ENCODE results near the gene FHDC1.

The FHDC1 gene

DNA sequence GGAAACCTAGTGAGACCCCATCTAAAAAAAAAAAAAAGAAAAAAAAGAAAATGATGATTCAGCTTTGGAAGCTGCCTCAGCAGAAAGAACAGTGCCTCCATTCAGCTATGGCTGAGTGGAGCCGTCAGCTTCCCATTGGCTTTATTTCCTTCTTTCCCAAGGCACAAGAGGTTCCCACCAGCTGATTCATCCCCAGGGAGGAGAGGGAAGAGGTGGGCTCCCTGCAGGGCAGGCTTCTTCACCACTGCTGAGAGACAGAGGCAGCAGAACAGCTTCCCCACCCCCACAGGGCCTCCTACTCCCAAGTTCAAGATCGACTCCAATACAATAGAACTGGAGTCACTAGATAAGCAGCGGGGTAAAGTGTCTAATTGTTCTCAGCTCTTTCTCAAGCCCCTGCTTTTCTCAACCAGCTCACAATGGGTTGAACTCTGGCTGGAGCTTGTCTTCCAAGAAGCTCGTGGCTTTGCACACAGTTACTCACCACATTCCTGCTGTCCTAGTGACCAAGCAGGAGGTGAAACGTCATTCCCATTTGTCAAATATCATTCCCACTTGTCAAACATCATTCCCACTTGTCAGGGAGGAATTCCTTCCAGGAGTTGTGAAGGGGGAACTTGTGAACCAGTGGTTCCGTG lies 47.8 kb downstream of the FHDC1 start:
- DNase-seq: no peak

DNA sequence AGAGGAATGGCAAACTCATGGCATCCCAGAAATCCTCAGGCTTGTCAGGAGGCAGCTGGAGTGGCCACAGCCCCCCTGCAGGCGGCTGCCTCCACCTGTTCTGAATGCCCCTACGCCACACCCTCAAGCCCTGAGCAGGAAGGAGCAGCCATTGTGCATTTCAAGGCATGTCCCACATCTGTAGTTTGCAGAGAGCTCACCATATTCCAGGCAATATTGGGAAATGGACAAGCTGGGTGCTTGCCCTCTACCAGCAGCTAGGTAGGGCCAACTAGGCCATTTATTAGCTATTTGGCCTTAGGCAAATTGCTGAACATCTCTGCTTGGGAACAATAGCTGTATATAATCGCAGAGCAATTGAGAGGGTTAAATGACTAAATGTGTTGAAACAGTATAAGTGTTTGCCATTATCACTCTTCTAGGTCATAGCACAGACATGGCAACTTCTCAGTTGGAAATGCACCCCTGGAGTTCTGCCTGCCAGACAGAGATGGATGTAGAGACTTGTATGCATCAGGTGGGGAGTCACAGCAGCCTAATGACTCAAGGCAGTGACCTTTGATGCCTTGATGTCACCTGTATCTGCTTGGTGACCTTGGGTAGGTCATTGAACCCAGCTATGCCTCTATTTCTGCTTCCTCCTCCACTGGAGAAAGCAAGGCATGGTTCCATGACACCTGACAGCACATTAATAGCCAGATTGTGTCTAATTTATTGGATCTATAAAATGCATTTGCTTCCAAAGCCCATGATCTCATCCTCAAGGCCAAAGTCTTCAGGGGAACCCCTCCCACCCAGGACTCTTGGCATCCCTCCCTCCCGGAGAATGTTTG lies 52.8 kb downstream of the FHDC1 start:
- no peak for DNase-seq

DNA sequence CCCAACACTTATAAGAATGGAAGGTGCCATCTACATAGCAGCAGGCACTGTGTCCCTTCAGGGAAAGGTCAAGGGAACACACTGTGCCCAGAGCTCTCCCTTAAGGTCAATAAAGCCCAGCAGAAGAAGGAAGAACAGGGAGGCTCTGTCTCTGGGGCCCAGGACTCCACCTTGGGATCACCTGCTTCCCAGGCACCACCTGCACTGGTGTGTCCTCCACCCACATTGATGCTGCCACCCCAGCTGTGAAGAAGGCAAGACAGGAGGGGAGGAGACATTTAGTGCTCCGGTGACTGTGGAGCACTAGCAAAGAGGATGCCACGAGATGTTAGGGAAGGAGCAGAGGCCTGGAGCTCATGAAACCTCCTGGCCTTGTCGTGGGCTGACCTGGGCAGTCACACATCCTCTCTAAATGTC lies 53.4 kb downstream of the FHDC1 start:
- no peak for DNase-seq

DNA sequence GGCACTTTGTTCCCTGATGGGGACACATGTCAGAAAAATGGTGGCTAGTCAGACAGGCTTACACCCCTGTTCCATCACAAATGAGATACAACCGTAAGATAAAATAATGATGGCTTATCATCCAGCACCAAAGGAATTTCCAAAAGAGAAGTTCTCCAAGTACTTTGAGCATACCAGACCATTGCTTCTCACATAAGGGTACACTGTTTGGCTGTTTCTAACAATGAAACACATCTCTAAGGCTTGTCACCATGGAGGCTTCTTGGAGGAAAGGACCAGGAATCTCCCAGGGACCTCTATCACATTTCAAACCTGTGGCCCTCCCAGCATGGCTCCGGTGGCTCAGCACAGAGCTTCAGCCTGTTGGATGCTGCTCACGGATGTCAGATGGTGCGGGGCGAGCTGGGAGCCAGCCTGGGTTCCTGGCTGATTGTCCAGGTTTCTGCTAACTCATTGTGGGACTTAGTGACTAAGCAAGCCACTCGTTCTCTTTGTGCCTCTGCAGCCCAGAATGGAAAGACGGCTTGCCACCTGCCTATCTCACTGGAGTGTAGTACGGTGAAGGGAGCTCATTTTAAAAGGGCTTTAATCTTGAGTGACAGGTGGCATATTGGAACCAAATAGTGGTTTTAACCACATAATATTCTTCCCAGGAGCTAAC lies 54.5 kb downstream of the FHDC1 start:
- no peak for DNase-seq

DNA sequence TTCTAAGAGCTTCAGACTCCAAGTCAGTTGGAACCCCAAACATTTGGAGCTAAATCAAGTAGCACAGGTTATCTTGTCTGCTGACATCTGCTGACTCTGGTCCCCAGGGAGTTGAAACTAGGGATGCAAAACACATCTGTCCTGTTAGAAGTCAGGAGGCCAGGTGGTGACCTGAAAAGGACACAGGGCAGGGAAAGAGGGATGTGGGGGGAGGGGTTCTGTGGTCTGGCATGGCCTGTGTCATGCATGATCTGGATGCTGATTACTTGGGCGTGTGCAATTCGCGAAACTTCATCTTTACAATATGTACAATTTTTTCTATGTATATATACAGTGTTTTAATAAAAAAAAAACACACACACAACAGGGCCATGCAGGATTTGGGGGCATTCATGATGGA lies 55.3 kb downstream of the FHDC1 start:
- DNase-seq: no peak

DNA sequence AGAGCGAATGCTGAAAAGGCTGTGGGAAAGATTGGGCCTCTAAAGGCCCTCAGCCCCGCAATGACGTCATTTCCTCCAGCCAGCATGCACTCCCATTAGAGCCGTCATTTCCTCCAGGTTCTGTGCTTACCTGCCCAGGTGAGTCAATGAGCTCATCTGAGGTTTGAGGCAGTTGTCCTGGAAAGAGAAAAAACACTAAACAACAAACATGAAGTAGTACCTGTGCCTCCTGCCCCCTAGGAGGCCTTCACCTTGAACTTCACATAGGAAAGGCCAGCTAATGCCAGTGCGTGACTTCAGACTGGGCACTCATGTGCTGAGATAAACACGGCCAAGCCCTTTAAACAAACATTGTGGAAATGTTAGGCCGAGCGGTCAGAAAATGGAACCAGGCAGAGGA lies 55.9 kb downstream of the FHDC1 start:
- DNase-seq: no peak

DNA sequence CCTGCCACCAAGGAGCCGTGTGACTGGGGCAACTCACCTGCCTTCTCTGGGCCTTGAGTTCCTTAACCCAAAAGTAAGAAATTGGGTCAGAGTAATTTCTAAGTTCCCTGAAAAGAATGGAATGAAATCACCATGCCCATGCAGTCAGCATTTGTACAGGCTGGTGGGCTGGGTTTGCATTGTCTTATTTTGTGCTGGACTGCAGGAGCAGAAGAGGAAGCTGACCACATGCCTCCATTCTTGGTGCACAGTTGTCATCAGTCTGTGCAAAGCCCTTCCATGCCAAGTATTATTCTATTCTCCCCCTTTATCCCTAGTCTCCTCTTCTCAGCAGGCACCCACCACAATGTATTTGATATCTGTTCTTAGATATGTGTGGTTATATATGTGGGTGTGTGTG lies 56.3 kb downstream of the FHDC1 start:
- no peak for DNase-seq

DNA sequence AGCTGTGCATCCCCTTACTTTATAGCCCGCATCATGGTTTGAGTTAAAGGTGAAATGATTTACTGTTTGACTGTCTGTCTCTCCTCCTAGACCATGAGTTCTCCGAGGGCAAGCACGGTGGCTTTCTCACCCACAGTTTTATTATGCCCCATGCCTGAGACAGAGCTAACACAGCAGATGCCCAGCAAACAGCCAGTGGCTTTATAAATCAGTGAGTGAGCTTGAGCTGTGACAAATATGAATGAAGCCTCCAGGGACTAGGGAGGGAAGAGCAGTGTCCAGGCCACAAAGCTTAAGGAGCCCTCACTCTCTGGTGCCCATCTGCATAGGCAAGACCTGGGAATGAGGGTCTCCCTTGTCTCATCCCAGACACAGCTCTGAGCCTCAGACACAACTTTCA lies 57.9 kb downstream of the FHDC1 start:
- DNase-seq: no peak

DNA sequence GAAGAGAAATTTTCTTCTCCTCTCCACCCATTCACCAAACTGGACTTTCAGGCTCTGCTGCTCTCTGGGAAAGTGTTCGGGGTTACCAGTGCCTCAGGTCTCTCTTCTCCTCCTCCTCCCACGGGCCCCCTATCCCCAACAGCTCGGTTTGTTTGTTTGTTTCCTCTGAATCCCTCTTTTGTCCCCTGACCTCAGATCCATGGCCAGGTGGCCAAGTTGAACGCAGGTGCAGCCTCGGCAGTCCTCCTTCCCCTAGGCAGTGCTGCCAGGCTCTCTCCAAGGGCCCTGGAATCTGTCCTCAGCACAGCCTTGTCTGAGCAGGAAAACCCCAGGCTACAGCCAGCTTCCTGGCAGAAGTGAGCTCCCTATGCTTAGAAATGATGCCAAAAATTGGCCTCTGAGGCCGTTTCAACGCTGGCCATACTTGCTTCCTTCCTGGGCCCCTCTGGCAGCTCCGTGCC lies 60.0 kb downstream of the FHDC1 start:
- no peak for DNase-seq

DNA sequence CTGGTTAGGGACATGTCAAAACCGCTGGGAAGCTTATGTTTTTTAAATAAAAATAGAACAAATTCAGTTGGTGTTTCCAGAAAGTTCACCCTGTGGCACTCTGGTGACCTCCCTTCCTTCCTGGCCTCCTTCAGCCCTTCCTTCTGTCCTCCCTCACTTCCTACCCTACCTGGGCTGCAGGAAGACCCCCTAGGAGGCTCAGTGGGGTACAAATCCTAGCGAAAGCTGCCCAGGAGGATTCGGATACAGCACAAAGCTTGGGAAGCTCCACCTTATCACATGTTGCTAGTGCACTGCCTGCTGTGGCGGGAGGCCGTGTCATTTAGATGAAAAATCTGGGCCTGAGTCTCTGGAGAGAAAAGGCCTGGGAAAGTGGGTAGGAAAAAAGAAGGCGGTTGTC lies 60.5 kb downstream of the FHDC1 start:
- no peak for DNase-seq

DNA sequence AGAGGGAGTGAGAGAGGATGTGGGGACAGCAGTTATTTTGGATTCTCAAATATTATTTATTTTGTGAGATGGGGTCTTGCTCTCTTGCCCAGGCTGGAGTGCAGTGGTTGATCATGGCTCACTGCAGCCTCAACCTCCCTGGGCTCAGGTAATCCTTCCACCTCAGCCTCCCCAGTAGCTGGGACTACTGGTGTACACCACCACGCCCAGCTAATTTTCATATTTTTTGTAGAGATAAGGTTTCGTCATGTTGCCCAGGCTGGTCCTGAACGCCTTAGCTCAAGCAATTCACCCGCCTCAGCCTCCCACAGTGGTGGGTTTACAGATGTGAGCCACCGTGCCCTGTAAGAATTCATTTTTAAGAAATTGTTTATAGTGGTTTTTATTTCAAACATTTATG lies 61.2 kb downstream of the FHDC1 start:
- no peak for DNase-seq

DNA sequence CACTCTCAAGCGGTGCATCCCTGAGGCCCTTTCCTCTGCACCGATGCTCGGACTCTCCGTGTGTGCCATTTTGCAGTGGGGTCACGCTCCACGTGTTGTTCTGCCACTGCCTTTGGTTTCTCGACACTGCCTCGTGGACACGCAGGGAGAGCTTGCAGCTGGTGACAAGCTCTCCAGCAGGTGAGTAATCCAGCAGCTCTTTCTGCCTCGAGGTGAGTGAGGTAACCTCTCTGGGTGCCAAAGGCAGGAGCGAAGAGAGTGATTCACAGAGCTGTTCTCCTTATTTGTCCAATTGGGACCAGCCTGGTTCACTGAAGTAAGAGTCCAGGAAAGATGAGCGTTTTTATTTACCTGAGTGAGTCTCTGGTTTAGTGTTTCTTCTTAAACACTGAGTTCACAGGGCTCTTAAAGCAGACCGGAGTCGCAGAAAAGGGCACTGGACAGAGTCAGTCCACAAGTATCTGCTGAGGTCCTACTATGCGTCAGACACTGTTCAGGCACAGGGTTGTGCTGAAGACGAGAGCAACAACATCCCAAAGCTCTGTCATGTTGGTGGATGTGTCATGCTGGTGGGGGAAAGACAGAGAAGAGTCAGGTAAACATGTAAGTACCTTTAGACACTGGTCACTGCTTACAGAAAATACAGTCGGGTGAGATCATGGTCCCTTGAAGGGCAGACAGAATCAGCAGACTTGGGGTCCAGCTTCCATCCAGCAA lies 61.8 kb downstream of the FHDC1 start:
- DNase-seq: no peak

DNA sequence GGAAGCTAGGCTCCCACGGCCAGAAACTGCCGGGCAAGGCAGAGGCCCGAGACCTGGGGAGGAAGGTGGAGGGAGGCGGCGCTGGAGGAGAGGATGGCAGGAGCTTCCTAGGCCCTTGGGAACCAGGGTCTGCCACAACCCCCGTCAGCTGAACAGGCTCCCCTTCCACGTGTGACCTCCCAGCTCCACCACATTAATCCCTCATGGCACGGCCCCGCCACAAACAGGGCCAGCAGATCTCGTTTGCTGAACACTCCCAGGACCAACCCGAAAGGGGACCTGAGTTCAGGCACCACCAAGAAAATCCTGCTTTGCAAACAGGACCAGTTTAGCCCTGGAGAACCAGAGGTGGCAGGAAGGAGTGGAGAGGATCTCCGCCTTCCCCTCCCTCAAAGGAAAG lies 62.7 kb downstream of the FHDC1 start:
- no peak for DNase-seq

DNA sequence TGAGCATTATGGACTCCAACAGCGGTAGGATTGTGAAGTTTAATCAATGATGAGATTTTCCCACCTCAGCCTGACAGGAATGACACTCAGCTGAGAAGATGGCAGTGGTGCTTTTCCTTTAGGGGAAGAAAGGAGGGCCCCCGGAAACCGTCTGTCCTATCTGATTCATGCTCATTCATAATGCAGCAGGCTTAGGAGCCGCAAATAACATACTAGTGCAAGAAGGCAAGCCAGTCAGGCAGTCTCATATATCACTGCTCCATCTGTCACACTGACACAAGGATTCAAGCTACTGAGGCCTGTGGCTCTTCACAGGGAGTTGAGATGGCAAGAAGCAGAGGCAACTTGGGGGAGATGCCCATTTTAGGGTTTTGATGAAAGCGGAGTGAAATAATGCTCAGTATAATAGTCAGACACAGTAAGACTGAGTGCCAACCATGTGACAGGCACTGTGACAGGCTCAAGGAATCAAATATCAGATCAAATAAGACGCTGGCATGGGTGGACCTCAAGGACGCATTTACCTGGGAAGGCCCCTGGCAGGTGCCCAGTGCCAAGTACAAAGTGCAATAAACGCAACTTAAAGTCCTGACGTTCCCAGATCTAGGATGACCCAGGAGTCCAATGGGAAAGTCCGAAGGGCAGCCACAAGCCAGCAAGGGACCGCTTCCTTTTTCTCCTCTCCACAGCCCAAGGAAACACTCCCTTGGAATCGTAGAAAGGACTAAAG lies 63.4 kb downstream of the FHDC1 start:
- no peak for DNase-seq

DNA sequence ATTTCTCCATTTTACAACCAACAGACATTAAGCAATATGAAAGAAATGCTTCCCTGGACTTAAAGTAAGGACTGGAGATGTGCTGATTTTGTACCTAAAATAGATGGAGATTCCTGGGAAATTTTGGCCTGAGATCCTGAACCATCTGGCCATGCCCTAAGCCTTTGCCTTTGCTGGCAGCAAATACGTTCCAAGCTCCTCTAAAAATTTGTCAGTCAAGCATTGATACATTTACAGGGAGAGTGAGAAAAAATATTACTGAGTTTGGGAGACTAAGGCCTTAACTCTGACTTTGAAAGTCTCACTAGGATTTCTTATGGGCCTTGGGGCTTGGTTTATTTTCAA lies 63.9 kb downstream of the FHDC1 start:
- DNase-seq: no peak

DNA sequence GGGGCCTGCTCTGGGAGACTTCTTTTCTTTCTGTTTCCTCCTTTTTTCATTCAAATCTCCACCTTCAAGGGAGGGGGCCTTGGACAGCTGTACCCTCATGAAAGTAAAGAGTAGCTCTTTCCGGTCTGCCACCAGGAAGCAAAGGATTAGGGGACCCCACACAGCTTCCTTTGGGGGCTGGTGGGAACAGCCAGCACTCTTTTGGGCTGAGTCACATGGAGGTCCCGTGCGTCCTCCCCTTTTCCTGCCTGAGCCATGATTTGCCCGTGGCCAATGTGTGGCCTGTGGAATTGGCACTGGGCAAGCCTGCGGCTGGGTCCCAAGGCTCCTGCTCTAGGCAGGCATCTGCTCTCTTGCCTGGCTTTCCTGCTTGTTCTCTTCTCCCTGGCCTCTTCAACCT lies 65.5 kb downstream of the FHDC1 start:
- DNase-seq: no peak

DNA sequence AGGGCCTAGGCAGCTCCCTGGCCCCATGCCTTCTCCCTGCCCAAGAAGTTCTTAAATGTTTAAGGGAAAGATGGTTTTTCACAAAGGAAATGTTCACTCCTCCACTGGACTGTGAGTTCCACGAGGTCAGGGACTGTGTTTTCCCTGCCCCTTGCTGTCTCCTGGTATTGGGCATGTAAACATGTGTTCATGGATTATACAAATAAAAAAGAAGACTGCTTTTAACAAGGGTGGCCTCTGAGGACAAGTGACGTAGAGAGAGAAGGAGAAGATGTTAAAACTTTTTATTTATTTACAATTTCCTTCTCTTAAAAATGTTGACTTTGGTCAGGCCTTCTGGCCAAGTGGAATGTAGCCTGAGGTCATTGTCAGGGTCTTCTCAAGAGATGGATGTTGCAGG lies 66.0 kb downstream of the FHDC1 start:
- no peak for DNase-seq

DNA sequence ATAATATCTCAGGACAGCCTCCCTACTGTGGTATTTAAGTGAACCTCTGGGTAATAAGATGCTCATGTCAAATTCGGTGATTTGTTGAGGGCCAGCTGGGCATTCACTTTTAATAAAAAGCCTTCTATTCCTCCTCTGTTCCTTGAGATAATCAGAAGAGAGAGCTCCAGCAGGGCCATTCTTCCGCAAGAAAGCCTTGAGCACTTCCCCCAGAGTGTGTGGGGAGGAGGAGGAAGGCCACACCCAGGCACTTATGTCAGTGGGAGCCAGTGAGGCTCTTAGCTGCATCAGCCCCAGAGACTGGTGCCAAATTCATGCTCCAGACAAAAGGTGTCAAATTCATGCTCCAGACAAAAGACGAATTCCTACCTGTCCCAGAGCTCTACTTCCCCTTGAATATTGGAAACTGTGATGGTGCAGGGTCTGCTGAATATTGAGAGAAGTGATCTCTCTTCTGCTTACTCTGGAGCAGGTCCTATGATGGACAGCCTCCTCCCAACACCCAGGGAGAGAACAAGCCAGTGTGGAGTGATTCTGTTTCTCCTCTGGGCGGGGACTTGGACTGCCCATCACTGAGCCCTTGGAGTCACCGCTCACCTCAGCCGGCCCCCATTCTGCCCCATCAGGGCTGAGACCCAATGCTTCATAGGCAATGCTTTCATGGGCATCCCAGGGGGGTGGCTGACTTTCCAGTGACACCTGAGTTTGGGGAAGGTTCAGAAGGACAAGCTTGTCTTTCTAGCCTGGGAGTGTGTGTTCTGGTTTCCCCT lies 68.1 kb downstream of the FHDC1 start:
- DNase-seq: no peak

DNA sequence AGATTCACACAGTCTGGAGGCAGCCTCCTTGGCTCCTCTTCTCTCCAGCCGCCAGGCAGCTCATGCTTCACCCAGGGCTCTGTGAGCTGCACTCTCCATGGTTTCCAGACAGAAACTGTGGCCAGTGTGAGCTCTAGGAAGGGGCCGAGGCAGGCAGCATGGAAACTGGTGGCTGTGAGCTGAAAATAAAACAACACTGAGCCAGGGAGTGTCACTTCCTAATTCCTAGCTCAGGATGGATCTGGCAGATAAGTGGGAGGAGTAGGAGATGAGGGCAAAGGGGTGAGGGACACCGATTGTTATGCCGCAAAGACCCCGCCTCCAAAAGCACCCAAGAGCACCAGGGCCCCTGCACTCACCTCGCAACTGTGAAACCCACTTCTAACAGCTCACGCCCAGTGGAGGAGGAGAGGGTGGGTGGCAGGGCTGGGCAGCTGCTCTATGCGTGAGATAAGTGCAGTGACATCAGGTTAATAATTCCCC lies 69.8 kb downstream of the FHDC1 start:
- DNase-seq: no peak

DNA sequence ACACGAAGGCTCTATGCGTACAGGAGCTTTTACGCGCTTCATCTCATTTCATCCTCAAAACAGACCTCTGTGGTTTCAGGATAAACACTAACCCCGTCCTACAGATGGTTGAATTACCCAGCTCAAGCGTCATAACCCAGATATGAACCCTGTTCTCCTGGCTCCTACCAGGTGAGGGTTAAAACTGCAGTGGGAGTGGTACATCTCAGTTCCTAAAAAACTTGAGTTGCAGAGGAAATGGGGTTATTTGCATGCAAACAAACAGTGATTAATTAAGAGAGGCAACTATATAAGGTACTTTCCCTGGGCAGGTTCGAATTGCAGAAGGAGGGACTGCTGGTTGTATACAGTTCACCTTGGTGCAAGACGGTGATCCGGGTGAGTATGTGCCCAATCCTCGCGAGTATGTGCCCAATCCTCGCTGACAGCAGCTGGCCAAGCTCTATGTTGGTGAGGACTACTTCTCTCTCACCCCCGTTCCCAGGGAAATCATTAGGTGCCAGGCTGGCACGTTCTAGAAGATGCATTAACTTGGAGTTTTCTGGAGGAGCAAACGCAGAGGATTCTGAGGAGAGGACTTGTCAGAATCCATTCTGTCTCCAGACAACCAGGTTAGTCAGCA lies 72.6 kb downstream of the FHDC1 start:
- DNase-seq: no peak

DNA sequence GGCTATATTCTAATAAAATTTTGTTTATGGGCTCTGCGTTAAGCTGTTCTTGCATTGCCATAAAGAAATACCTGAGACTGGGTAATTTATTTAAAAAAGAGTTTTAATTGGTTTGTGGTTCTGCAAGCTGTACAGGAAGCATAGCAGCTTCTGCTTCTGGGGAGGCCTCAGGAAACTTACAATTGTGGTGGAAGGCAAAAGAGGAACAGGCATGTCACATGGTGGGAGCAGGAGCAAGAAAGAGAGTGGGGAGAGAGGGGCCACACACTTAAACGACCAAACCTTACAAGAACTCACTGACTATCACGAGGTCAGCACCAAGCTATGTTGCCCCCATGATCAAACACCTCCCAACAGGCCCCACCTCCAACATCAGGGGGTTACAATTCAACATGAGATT lies 74.0 kb downstream of the FHDC1 start:
- DNase-seq: no peak
